ENCODE data around the gene RAB28.

DNA sequence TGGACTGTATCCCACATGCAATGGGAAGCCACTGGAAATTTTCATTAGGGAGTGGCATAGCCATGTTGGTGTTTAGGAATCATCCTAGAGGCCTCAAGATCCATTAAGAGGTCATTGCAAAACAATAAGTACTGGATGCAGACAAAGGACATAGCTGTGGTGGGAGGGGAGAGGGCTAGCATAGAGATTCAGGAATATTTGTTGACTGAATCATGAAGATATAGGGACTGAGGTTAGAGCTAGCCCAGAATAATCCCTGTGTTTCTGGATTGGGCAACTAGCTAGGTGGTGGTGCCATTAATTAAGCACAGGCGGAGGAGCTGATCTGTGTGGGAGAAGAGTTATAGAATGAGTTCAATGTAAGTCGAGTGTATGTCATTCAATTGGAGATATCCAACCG lies 135.0 kb downstream of the RAB28 start:
- TF ChIP-seq CTCF (IDR thresholded peaks at IDR 0.05; ENCODE audit: insufficient read depth, low read depth, low read length) = no peak
- TF ChIP-seq EZH2 (IDR thresholded peaks at IDR 0.05; ENCODE audit: insufficient read depth, low read length) = no peak
